GM23338 (cell line): ENCODE data around the gene ECT2.

Experiments used
- CREB1 ChIP-seq: fragments of 250-450 bp; sonication (Bioruptor Pico); IDR thresholded peaks from 2 replicates; pipeline ENCODE4 v1.5.0; 2020; ENCODE audit warnings: low read depth, mild to moderate bottlenecking, moderate library complexity
- CTCF ChIP-seq, 2 experiments: fragments of 200-600 bp in 1 of 2; sonication (generic) in 1 of 2; conservative IDR thresholded peaks; 2 replicates each; pipeline versions ENCODE4 v1.5.1 to v1.6.1; 2016 to 2017; ENCODE audit warnings: antibody characterized with exemption in 2 of 2, low read depth in 2 of 2, mild to moderate bottlenecking in 2 of 2, moderate library complexity in 1 of 2
- ETS1 ChIP-seq: IDR thresholded peaks from 2 replicates; pipeline ENCODE4 v1.6.1; 2016; ENCODE audit warnings: antibody characterized with exemption
- EZH2 ChIP-seq: fragments of 200-600 bp; sonication (generic); IDR thresholded peaks from one replicate; pipeline ENCODE4 v1.8.0; 2017; ENCODE audit warnings: antibody characterized with exemption, mild to moderate bottlenecking, low read depth; ENCODE audit not compliant: unreplicated experiment
- EZH2phosphoT487 ChIP-seq: fragments of 200-600 bp; sonication (generic); IDR thresholded peaks from one replicate; pipeline ENCODE4 v1.8.1; 2018; ENCODE audit warnings: antibody characterized with exemption; ENCODE audit not compliant: unreplicated experiment
- JUNB ChIP-seq: IDR thresholded peaks from one replicate; pipeline ENCODE4 v1.6.1; 2016; ENCODE audit warnings: antibody characterized with exemption; ENCODE audit not compliant: unreplicated experiment
- NANOG ChIP-seq: IDR thresholded peaks from 2 replicates; pipeline ENCODE4 v1.6.1; 2016; ENCODE audit warnings: antibody characterized with exemption, borderline replicate concordance
- POLR2AphosphoS5 ChIP-seq: IDR thresholded peaks from 2 replicates; pipeline ENCODE4 v1.6.1; 2016; ENCODE audit warnings: antibody characterized with exemption, low read depth
- STAT1 ChIP-seq: IDR thresholded peaks from one replicate; pipeline ENCODE4 v1.6.1; 2016; ENCODE audit warnings: antibody characterized with exemption; ENCODE audit not compliant: unreplicated experiment
- ZNF114 ChIP-seq: fragments of 250-450 bp; sonication (Bioruptor Pico); IDR thresholded peaks from 2 replicates; pipeline ENCODE4 v1.5.0; 2020; ENCODE audit warnings: mild to moderate bottlenecking, moderate library complexity
- ZNF331 ChIP-seq: fragments of 250-450 bp; sonication (Bioruptor Pico); IDR thresholded peaks from 2 replicates; pipeline ENCODE4 v1.5.0; 2020; ENCODE audit warnings: low read depth, mild to moderate bottlenecking, moderate library complexity
- ZNF462 ChIP-seq: fragments of 250-450 bp; sonication (Bioruptor Pico); IDR thresholded peaks from 2 replicates; pipeline ENCODE4 v1.5.0; 2020; ENCODE audit warnings: mild to moderate bottlenecking, moderate library complexity
- TF ChIP-seq, protein P1 (sequence below): IDR thresholded peaks from one replicate; pipeline ENCODE4 v1.6.1; 2018; ENCODE audit warnings: antibody characterized with exemption; ENCODE audit not compliant: unreplicated experiment

- TF ChIP-seq CTCF (conservative IDR thresholded peaks at IDR 0.05; ENCODE audit: low read depth in 2 of 2) (no peak), JUNB (no peak), POLR2AphosphoS5 (no peak), EZH2 (no peak), ZNF114 (CRISPR knock-in tag) (no peak), CREB1 (CRISPR knock-in tag) (no peak), STAT1 (no peak), EZH2phosphoT487 (no peak), ZNF331 (no peak), ETS1 (no peak), NANOG (no peak), ZNF462 (no peak)
- TF ChIP-seq, protein P1, sequence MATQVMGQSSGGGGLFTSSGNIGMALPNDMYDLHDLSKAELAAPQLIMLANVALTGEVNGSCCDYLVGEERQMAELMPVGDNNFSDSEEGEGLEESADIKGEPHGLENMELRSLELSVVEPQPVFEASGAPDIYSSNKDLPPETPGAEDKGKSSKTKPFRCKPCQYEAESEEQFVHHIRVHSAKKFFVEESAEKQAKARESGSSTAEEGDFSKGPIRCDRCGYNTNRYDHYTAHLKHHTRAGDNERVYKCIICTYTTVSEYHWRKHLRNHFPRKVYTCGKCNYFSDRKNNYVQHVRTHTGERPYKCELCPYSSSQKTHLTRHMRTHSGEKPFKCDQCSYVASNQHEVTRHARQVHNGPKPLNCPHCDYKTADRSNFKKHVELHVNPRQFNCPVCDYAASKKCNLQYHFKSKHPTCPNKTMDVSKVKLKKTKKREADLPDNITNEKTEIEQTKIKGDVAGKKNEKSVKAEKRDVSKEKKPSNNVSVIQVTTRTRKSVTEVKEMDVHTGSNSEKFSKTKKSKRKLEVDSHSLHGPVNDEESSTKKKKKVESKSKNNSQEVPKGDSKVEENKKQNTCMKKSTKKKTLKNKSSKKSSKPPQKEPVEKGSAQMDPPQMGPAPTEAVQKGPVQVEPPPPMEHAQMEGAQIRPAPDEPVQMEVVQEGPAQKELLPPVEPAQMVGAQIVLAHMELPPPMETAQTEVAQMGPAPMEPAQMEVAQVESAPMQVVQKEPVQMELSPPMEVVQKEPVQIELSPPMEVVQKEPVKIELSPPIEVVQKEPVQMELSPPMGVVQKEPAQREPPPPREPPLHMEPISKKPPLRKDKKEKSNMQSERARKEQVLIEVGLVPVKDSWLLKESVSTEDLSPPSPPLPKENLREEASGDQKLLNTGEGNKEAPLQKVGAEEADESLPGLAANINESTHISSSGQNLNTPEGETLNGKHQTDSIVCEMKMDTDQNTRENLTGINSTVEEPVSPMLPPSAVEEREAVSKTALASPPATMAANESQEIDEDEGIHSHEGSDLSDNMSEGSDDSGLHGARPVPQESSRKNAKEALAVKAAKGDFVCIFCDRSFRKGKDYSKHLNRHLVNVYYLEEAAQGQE = no peak
These were observed 98.4 kb downstream of the ECT2 start for GRCh38 chr3:172848910-172849309.
